ENCODE measurements around the gene DMXL1.
"Not testable (repeated sequence)": the region's sequence is repeated elsewhere in the genome, so short reads cannot be mapped to it uniquely, and the experiment has no call there.

The DMXL1 gene

GRCh38 chr5:119077444-119077843 lies 6.6 kb downstream of the DMXL1 start:
- H3K9me3 Mint-ChIP-seq: no peaks in the 10 kb centered on the region
- no peak overlapping the region for H3K4me3 Mint-ChIP-seq
- no peaks in the 10 kb centered on the region for H3K27me3 Mint-ChIP-seq (ENCODE audit: low read depth)
- peaks cover 45% of the 10 kb centered on the region for H3K4me1 Mint-ChIP-seq (ENCODE audit: low read depth)
- no peak overlapping the region for H3K27ac Mint-ChIP-seq
- H3K36me3 Mint-ChIP-seq (ENCODE audit: low read depth): peaks cover 7% of the 10 kb centered on the region

- H3K4me1 Mint-ChIP-seq (ENCODE audit: low read depth): peaks cover 36% of the 10 kb centered on the region
- peaks cover 11% of the 10 kb centered on the region for H3K36me3 Mint-ChIP-seq (ENCODE audit: low read depth)
These were observed 7.4 kb downstream of the DMXL1 start for GRCh38 chr5:119078071-119078846.

GRCh38 chr5:119078861-119079260 lies 8.0 kb downstream of the DMXL1 start:
- Mint-ChIP-seq H3K4me1 (ENCODE audit: low read depth) (peaks cover 33% of the 10 kb centered on the region), H3K27ac (peak overlapping the region; percentile 27), H3K27me3 (ENCODE audit: low read depth) (no peaks in the 10 kb centered on the region), H3K4me3 (peak overlapping the region; percentile 9), H3K9me3 (no peaks in the 10 kb centered on the region), H3K36me3 (ENCODE audit: low read depth) (peaks cover 11% of the 10 kb centered on the region)

More at GRCh38 chr5:119078071-119078846, 7.4 kb downstream of the DMXL1 start:
- H3K27me3 Mint-ChIP-seq (ENCODE audit: low read depth): no peaks in the 10 kb centered on the region
- no peak overlapping the region for H3K4me3 Mint-ChIP-seq
- H3K27ac Mint-ChIP-seq: no peak overlapping the region
- H3K9me3 Mint-ChIP-seq: no peaks in the 10 kb centered on the region

GRCh38 chr5:119079318-119079921 lies 8.5 kb downstream of the DMXL1 start:
- Mint-ChIP-seq H3K4me1 (ENCODE audit: low read depth) (peaks cover 28% of the 10 kb centered on the region), H3K27me3 (ENCODE audit: low read depth) (no peaks in the 10 kb centered on the region), H3K36me3 (ENCODE audit: low read depth) (peaks cover 8% of the 10 kb centered on the region), H3K4me3 (peak overlapping the region; percentile 9), H3K9me3 (no peaks in the 10 kb centered on the region), H3K27ac (peak overlapping the region; percentile 42)

GRCh38 chr5:119080936-119081335 lies 10.0 kb downstream of the DMXL1 start:
- no peaks in the 10 kb centered on the region for H3K27me3 Mint-ChIP-seq (ENCODE audit: low read depth)
- peaks cover 17% of the 10 kb centered on the region for H3K36me3 Mint-ChIP-seq (ENCODE audit: low read depth)
- H3K27ac Mint-ChIP-seq: no peak overlapping the region
- H3K9me3 Mint-ChIP-seq: peaks cover 7% of the 10 kb centered on the region
- H3K4me1 Mint-ChIP-seq (ENCODE audit: low read depth): peaks cover 22% of the 10 kb centered on the region
- no peak overlapping the region for H3K4me3 Mint-ChIP-seq

GRCh38 chr5:119082691-119083090 lies 11.8 kb downstream of the DMXL1 start:
- Mint-ChIP-seq H3K27me3 (ENCODE audit: low read depth) (no peaks in the 10 kb centered on the region), H3K4me3 (no peak overlapping the region), H3K4me1 (ENCODE audit: low read depth) (peaks cover 19% of the 10 kb centered on the region), H3K27ac (no peak overlapping the region), H3K9me3 (peaks cover 16% of the 10 kb centered on the region), H3K36me3 (ENCODE audit: low read depth) (peaks cover 21% of the 10 kb centered on the region)

GRCh38 chr5:119083679-119084078 lies 12.8 kb downstream of the DMXL1 start:
- Mint-ChIP-seq H3K36me3 (ENCODE audit: low read depth) (peaks cover 21% of the 10 kb centered on the region), H3K9me3 (peaks cover 16% of the 10 kb centered on the region), H3K4me3 (no peak overlapping the region), H3K4me1 (ENCODE audit: low read depth) (peaks cover 14% of the 10 kb centered on the region), H3K27ac (no peak overlapping the region), H3K27me3 (ENCODE audit: low read depth) (no peaks in the 10 kb centered on the region)

- H3K27ac Mint-ChIP-seq: no peak overlapping the region
- peaks cover 23% of the 10 kb centered on the region for H3K36me3 Mint-ChIP-seq (ENCODE audit: low read depth)
- no peak overlapping the region for H3K4me3 Mint-ChIP-seq
- H3K4me1 Mint-ChIP-seq (ENCODE audit: low read depth): no peaks in the 10 kb centered on the region
- H3K9me3 Mint-ChIP-seq: peaks cover 21% of the 10 kb centered on the region
- H3K27me3 Mint-ChIP-seq (ENCODE audit: low read depth): no peaks in the 10 kb centered on the region
These were observed 17.6 kb downstream of the DMXL1 start for GRCh38 chr5:119088438-119088837.

GRCh38 chr5:119095611-119096010 lies 24.7 kb downstream of the DMXL1 start:
- Mint-ChIP-seq H3K27me3 (ENCODE audit: low read depth) (no peaks in the 10 kb centered on the region), H3K9me3 (peaks cover 6% of the 10 kb centered on the region), H3K36me3 (ENCODE audit: low read depth) (peaks cover 11% of the 10 kb centered on the region), H3K4me1 (ENCODE audit: low read depth) (peaks cover 1% of the 10 kb centered on the region), H3K4me3 (no peak overlapping the region), H3K27ac (no peak overlapping the region)

- Mint-ChIP-seq H3K27me3 (ENCODE audit: low read depth) (no peaks in the 10 kb centered on the region), H3K4me3 (no peak overlapping the region), H3K9me3 (no peaks in the 10 kb centered on the region), H3K4me1 (ENCODE audit: low read depth) (no peaks in the 10 kb centered on the region), H3K36me3 (ENCODE audit: low read depth) (peaks cover 23% of the 10 kb centered on the region), H3K27ac (no peak overlapping the region)
These were observed 35.1 kb downstream of the DMXL1 start for GRCh38 chr5:119105971-119106370.

GRCh38 chr5:119112151-119112550 lies 41.3 kb downstream of the DMXL1 start:
- Mint-ChIP-seq H3K4me1 (ENCODE audit: low read depth) (no peaks in the 10 kb centered on the region), H3K27me3 (ENCODE audit: low read depth) (no peaks in the 10 kb centered on the region), H3K4me3 (no peak overlapping the region), H3K36me3 (ENCODE audit: low read depth) (peaks cover 28% of the 10 kb centered on the region), H3K9me3 (no peaks in the 10 kb centered on the region), H3K27ac (no peak overlapping the region)

- Mint-ChIP-seq H3K27ac (no peak overlapping the region), H3K9me3 (no peaks in the 10 kb centered on the region), H3K4me1 (ENCODE audit: low read depth) (no peaks in the 10 kb centered on the region), H3K27me3 (ENCODE audit: low read depth) (no peaks in the 10 kb centered on the region), H3K36me3 (ENCODE audit: low read depth) (peaks cover 39% of the 10 kb centered on the region), H3K4me3 (no peak overlapping the region)
These were observed 46.4 kb downstream of the DMXL1 start for GRCh38 chr5:119117237-119117636.

GRCh38 chr5:119118000-119118399 lies 47.1 kb downstream of the DMXL1 start:
- Mint-ChIP-seq H3K27ac (no peak overlapping the region), H3K36me3 (ENCODE audit: low read depth) (peaks cover 37% of the 10 kb centered on the region), H3K4me1 (ENCODE audit: low read depth) (no peaks in the 10 kb centered on the region), H3K27me3 (ENCODE audit: low read depth) (no peaks in the 10 kb centered on the region), H3K9me3 (no peaks in the 10 kb centered on the region), H3K4me3 (no peak overlapping the region)

GRCh38 chr5:119120893-119121292 lies 50.0 kb downstream of the DMXL1 start:
- H3K4me3 Mint-ChIP-seq: no peak overlapping the region
- H3K27ac Mint-ChIP-seq: no peak overlapping the region
- H3K9me3 Mint-ChIP-seq: no peaks in the 10 kb centered on the region
- H3K27me3 Mint-ChIP-seq (ENCODE audit: low read depth): no peaks in the 10 kb centered on the region
- no peaks in the 10 kb centered on the region for H3K4me1 Mint-ChIP-seq (ENCODE audit: low read depth)
- H3K36me3 Mint-ChIP-seq (ENCODE audit: low read depth): peaks cover 41% of the 10 kb centered on the region

- H3K36me3 Mint-ChIP-seq (ENCODE audit: low read depth): peaks cover 31% of the 10 kb centered on the region
- H3K4me3 Mint-ChIP-seq; H3K9me3 Mint-ChIP-seq; H3K27me3 Mint-ChIP-seq (ENCODE audit: low read depth); H3K4me1 Mint-ChIP-seq (ENCODE audit: low read depth); H3K27ac Mint-ChIP-seq: not testable (repeated sequence)
These were observed 51.6 kb downstream of the DMXL1 start for GRCh38 chr5:119122474-119122873.

Measured in T-helper 1 cell treated with Interleukin-12 subunit alpha and Interleukin-12 subunit beta and Interleukin-4 antibody, amounts not matched to agents 30 μg/mL and 1 μg/mL, for 36 hours (primary cell).